ENCODE results near the gene ARHGAP1.

The ARHGAP1 gene

GRCh38 chr11:46726206-46726862 lies 25.9 kb upstream of the ARHGAP1 start:
- TF ChIP-seq BHLHE40 (IDR thresholded peaks at IDR 0.05; ENCODE audit: borderline replicate concordance) = no peak
- TF ChIP-seq TARDBP (IDR thresholded peaks at IDR 0.05) = no peak
- no peak for TF ChIP-seq ELF4 (IDR thresholded peaks at IDR 0.05)
- TF ChIP-seq L3MBTL2 (conservative IDR thresholded peaks at IDR 0.05) = no peak
- TF ChIP-seq ZNF384 (IDR thresholded peaks at IDR 0.05) = no peak
- no peak for TF ChIP-seq CTBP1 (IDR thresholded peaks at IDR 0.05; ENCODE audit: borderline replicate concordance)
- TF ChIP-seq FOXK2 (IDR thresholded peaks at IDR 0.05) = no peak
- no peak for TF ChIP-seq ARNT (IDR thresholded peaks at IDR 0.05)
- TF ChIP-seq HDGF (IDR thresholded peaks at IDR 0.05; ENCODE audit: borderline replicate concordance) = no peak
- no peak for TF ChIP-seq FOXA1 (IDR thresholded peaks at IDR 0.05)
- no peak for DNase-seq (ENCODE audit: extremely low spot score)
- ChIA-PET CTCF (interaction anchor here (0.5 kb wide), 1 partner anchor 26 kb away, joined by 3 read pairs; the partner anchor contains the start of genes ARHGAP1 and ZNF408), POLR2A (interaction anchor here (0.6 kb wide), 1 partner anchor 188 kb away, joined by 3 read pairs; no protein-coding TSS in a partner anchor)

- TF ChIP-seq SP1 (IDR thresholded peaks at IDR 0.05) (no peak), ELF4 (IDR thresholded peaks at IDR 0.05) (no peak)
- CTCF ChIA-PET = interaction anchor here (0.5 to 0.7 kb wide), 3 partner anchors 13 to 26 kb away, joined by 3 read pairs; partner anchors contain the start of genes ARHGAP1 and ZNF408
- POLR2A ChIA-PET = no interaction called here
- DNase-seq (ENCODE audit: extremely low spot score) = no peak
Measured at GRCh38 chr11:46725338-46726205, 25.2 kb upstream of the ARHGAP1 start.

GRCh38 chr11:46724088-46724487 lies 23.7 kb upstream of the ARHGAP1 start:
- DNase-seq (ENCODE audit: extremely low spot score) = no peak
- TF ChIP-seq ARNT (IDR thresholded peaks at IDR 0.05) (no peak), BHLHE40 (IDR thresholded peaks at IDR 0.05; ENCODE audit: borderline replicate concordance) (no peak)
- ChIA-PET POLR2A (no interaction called here), CTCF (no interaction called here)

GRCh38 chr11:46723359-46723680 lies 22.9 kb upstream of the ARHGAP1 start:
- POLR2A ChIA-PET = no interaction called here
- DNase-seq (ENCODE audit: extremely low spot score) = no peak
- CTCF ChIA-PET = no interaction called here

GRCh38 chr11:46722566-46723358 lies 22.3 kb upstream of the ARHGAP1 start:
- ChIA-PET POLR2A (interaction anchor here (0.9 kb wide), 1 partner anchor 22 kb away, joined by 3 read pairs; the partner anchor contains the start of genes ARHGAP1 and ZNF408), CTCF (no interaction called here)
- DNase-seq (ENCODE audit: extremely low spot score) = no peak
- no peak for TF ChIP-seq CTBP1 (IDR thresholded peaks at IDR 0.05; ENCODE audit: borderline replicate concordance)
- no peak for TF ChIP-seq ZNF384 (IDR thresholded peaks at IDR 0.05)
- TF ChIP-seq FOXM1 (IDR thresholded peaks at IDR 0.05; ENCODE audit: borderline replicate concordance) = no peak
- no peak for TF ChIP-seq FOXA1 (IDR thresholded peaks at IDR 0.05)
- TF ChIP-seq LEF1 (IDR thresholded peaks at IDR 0.05; ENCODE audit: borderline replicate concordance) = no peak
- no peak for TF ChIP-seq HDGF (IDR thresholded peaks at IDR 0.05; ENCODE audit: borderline replicate concordance)
- TF ChIP-seq ELF4 (IDR thresholded peaks at IDR 0.05) = no peak
- no peak for TF ChIP-seq PKNOX1 (IDR thresholded peaks at IDR 0.05)
- no peak for TF ChIP-seq FOXK2 (IDR thresholded peaks at IDR 0.05)
- no peak for TF ChIP-seq BHLHE40 (IDR thresholded peaks at IDR 0.05; ENCODE audit: borderline replicate concordance)

More at GRCh38 chr11:46723359-46723680, 22.9 kb upstream of the ARHGAP1 start:
- TF ChIP-seq FOXA1 (IDR thresholded peaks at IDR 0.05) (no peak), PKNOX1 (IDR thresholded peaks at IDR 0.05) (no peak), HDGF (IDR thresholded peaks at IDR 0.05; ENCODE audit: borderline replicate concordance) (no peak)

GRCh38 chr11:46721286-46721685 lies 20.9 kb upstream of the ARHGAP1 start:
- CTCF ChIA-PET = no interaction called here
- POLR2A ChIA-PET = no interaction called here
- no peak for TF ChIP-seq SUZ12 (IDR thresholded peaks at IDR 0.05)
- TF ChIP-seq ELF4 (IDR thresholded peaks at IDR 0.05) = no peak
- no peak for TF ChIP-seq BHLHE40 (IDR thresholded peaks at IDR 0.05; ENCODE audit: borderline replicate concordance)
- TF ChIP-seq ZNF384 (IDR thresholded peaks at IDR 0.05) = no peak
- no peak for TF ChIP-seq SP1 (IDR thresholded peaks at IDR 0.05)
- no peak for TF ChIP-seq FOXA1 (IDR thresholded peaks at IDR 0.05)
- TF ChIP-seq FOXK2 (IDR thresholded peaks at IDR 0.05) = no peak
- no peak for TF ChIP-seq HDGF (IDR thresholded peaks at IDR 0.05; ENCODE audit: borderline replicate concordance)
- no peak for TF ChIP-seq NFRKB (IDR thresholded peaks at IDR 0.05)
- TF ChIP-seq PKNOX1 (IDR thresholded peaks at IDR 0.05) = no peak
- no peak for TF ChIP-seq ARNT (IDR thresholded peaks at IDR 0.05)
- TF ChIP-seq L3MBTL2 (conservative IDR thresholded peaks at IDR 0.05) = no peak
- no peak for TF ChIP-seq CTBP1 (IDR thresholded peaks at IDR 0.05; ENCODE audit: borderline replicate concordance)
- TF ChIP-seq LEF1 (IDR thresholded peaks at IDR 0.05; ENCODE audit: borderline replicate concordance) = no peak
- TF ChIP-seq FOXM1 (IDR thresholded peaks at IDR 0.05; ENCODE audit: borderline replicate concordance) = no peak
- TF ChIP-seq TARDBP (IDR thresholded peaks at IDR 0.05) = no peak
- DNase-seq (ENCODE audit: extremely low spot score) = no peak
